ENCODE results near the gene SEZ6L.

GRCh38 chr22:26246552-26246951 lies 77.3 kb downstream of the SEZ6L start:
- no peak for TF ChIP-seq POLR2A (IDR thresholded peaks at IDR 0.05)
- TF ChIP-seq CTCF (IDR thresholded peaks at IDR 0.05) = no peak
